Endodermal cell (in vitro differentiated cells): Measurements from ENCODE around the gene ADGRG6. TPM values are rescaled to one million over a fixed set of nuclear protein-coding genes. Genes with fewer than 3 reads are reported as not detected.

Source experiments
- DNase-seq: peaks from one replicate; pipeline ENCODE4 v3.0.0-alpha.2; 2017
- H3K27ac ChIP-seq: 2 replicates; pipeline ENCODE4 v1.5.1; 2013; ENCODE audit warnings: mild to moderate bottlenecking, low read depth, low read length, moderate library complexity
- H3K27me3 ChIP-seq: 2 replicates; pipeline ENCODE4 v1.6.1; 2013; ENCODE audit warnings: mild to moderate bottlenecking, low read length, moderate library complexity; ENCODE audit not compliant: insufficient read depth, control insufficient read depth, poor library complexity, severe bottlenecking
- H3K36me3 ChIP-seq: 2 replicates; pipeline ENCODE4 v1.7.0; 2013; ENCODE audit warnings: mild to moderate bottlenecking, low read length, moderate library complexity; ENCODE audit not compliant: control insufficient read depth, insufficient read depth
- H3K4me1 ChIP-seq: one replicate; pipeline ENCODE4 v1.7.0; 2013; ENCODE audit warnings: low read length; ENCODE audit not compliant: control insufficient read depth, insufficient read depth
- H3K4me3 ChIP-seq: 2 replicates; pipeline ENCODE4 v1.5.1; 2013; ENCODE audit warnings: mild to moderate bottlenecking, low read length, moderate library complexity
- H3K9ac ChIP-seq: 2 replicates; pipeline ENCODE4 v1.6.1; 2013; ENCODE audit warnings: mild to moderate bottlenecking, low read length, moderate library complexity; ENCODE audit not compliant: poor library complexity, severe bottlenecking; ENCODE audit errors: extremely low read depth
- H3K9me3 ChIP-seq: 2 replicates; pipeline ENCODE4 v1.6.1; 2013; ENCODE audit warnings: mild to moderate bottlenecking, low read length, moderate library complexity; ENCODE audit not compliant: control insufficient read depth
- H3K27ac Mint-ChIP-seq: 2 replicates; pipeline ENCODE4 v1.8.0; 2020; ENCODE audit warnings: mixed read lengths
- H3K27me3 Mint-ChIP-seq: 2 replicates; pipeline ENCODE4 v1.8.0; 2021; ENCODE audit warnings: mild to moderate bottlenecking, mixed read lengths; ENCODE audit not compliant: insufficient read depth
- H3K36me3 Mint-ChIP-seq: 2 replicates; pipeline ENCODE4 v1.8.0; 2020; ENCODE audit warnings: low read depth, mixed read lengths
- H3K4me1 Mint-ChIP-seq: 2 replicates; pipeline ENCODE4 v1.8.0; 2020; ENCODE audit warnings: mixed read lengths
- H3K4me3 Mint-ChIP-seq: 2 replicates; pipeline ENCODE4 v1.8.0; 2020; ENCODE audit warnings: mild to moderate bottlenecking, moderate library complexity, mixed read lengths
- H3K9me3 Mint-ChIP-seq: 2 replicates; pipeline ENCODE4 v1.8.0; 2020; ENCODE audit warnings: mild to moderate bottlenecking, mixed read lengths
- WGBS, 2 experiments: methylation state at CpG; one replicate each; pipeline versions ENCODE4 v1.1.5 to v1.1.7; 2013; ENCODE audit warnings: missing lambda C conversion rate in 2 of 2, mixed read lengths in 1 of 2; ENCODE audit not compliant: insufficient coverage in 1 of 2, insufficient read length in 1 of 2; 5-methylcytosine and 5-hydroxymethylcytosine counted together
- long read RNA-seq, 4 experiments: library from polyadenylated mRNA in 2 of 4; library from RNA in 1 of 4; library from capped mRNA in 1 of 4; stranded (forward) in 3 of 4; unstranded in 1 of 4; transcript quantifications; one replicate each; pipeline ENCODE4 v2.0.0, GENCODE V29; 2020 to 2021; ENCODE audit warnings: inconsistent platforms in 1 of 4
- polyA plus RNA-seq, 2 experiments: library from polyadenylated mRNA; stranded (reverse); fragments of 50-300 nt; gene quantifications; one replicate each; pipeline ENCODE4 v1.2.3, GENCODE V29; 2013
- total RNA-seq, 2 donors: library from RNA; stranded (reverse); fragmentation: NEBNext Ultra II Directional in 1 of 2; extraction: Animal tissue kit (Norgen Biotek cat#: 25700) in 1 of 2; gene quantifications; 2 replicates in 1 of 2; 3 replicates in 1 of 2; pipeline ENCODE4 v1.2.1, GENCODE V29; 2021
- TF ChIP-seq, protein P1 (sequence below): fragments of 200-600 bp; sonication (generic); conservative IDR thresholded peaks from 2 replicates; pipeline ENCODE4 v1.5.0; 2021; ENCODE audit warnings: antibody characterized with exemption, mild to moderate bottlenecking

Gene ADGRG6
- total RNA-seq, result 10 to 100 TPM; 20.4 to 26.8 TPM
- 6.5 TPM for polyA plus RNA-seq (2013, experiment 1 of 2)
- polyA plus RNA-seq (2013, experiment 2 of 2), result 6.4 TPM
- long read RNA-seq, experiment 1, partial matches to known transcripts, result 4 of 13 reads
- long read RNA-seq, experiment 1, other reads (novel, unspliced or antisense), result 9 of 13 reads
- long read RNA-seq, experiment 2, full-length matches to known transcripts, result 8 of 22 reads
- long read RNA-seq, experiment 2, partial matches to known transcripts, result 5 of 22 reads
- long read RNA-seq, experiment 2, other reads (novel, unspliced or antisense), result 9 of 22 reads
- long read RNA-seq, experiment 3, full-length matches to known transcripts, result 5 of 21 reads
- long read RNA-seq, experiment 3, partial matches to known transcripts, result 11 of 21 reads
- long read RNA-seq, experiment 3, other reads (novel, unspliced or antisense), result 5 of 21 reads
- long read RNA-seq, experiment 4, partial matches to known transcripts, result 2 of 4 reads
- long read RNA-seq, experiment 4, other reads (novel, unspliced or antisense), result 2 of 4 reads

GRCh38 chr6:142301651-142302391 is at the start of gene ADGRG6:
Gene ADGRG6 (plus strand): TSS chr6:142302007. CDS start chr6:142302330, 323 bp downstream.
- Histone ChIP-seq H3K27me3 (peaks cover 35% of the 10 kb centered on the region), H3K4me3 (peak within 1 kb of the TSS; percentile 88), H3K4me1 (no peaks in the 10 kb centered on the region), H3K36me3 (no peaks in the 10 kb centered on the region), H3K27ac (no peak within 1 kb of the TSS), H3K9me3 (no peaks in the 10 kb centered on the region), H3K9ac (peak within 1 kb of the TSS; percentile 22)
- DNase-seq, result peak; percentile 89
- no peak within 1 kb of the TSS for H3K27ac Mint-ChIP-seq
- 0 to 2% methylated on average over 18 to 69 of the region's 69 CpGs for WGBS, 2 experiments
- no peaks in the 10 kb centered on the region for H3K9me3 Mint-ChIP-seq
- H3K4me3 Mint-ChIP-seq, result peak within 1 kb of the TSS; percentile 66
- TF ChIP-seq, protein P1, sequence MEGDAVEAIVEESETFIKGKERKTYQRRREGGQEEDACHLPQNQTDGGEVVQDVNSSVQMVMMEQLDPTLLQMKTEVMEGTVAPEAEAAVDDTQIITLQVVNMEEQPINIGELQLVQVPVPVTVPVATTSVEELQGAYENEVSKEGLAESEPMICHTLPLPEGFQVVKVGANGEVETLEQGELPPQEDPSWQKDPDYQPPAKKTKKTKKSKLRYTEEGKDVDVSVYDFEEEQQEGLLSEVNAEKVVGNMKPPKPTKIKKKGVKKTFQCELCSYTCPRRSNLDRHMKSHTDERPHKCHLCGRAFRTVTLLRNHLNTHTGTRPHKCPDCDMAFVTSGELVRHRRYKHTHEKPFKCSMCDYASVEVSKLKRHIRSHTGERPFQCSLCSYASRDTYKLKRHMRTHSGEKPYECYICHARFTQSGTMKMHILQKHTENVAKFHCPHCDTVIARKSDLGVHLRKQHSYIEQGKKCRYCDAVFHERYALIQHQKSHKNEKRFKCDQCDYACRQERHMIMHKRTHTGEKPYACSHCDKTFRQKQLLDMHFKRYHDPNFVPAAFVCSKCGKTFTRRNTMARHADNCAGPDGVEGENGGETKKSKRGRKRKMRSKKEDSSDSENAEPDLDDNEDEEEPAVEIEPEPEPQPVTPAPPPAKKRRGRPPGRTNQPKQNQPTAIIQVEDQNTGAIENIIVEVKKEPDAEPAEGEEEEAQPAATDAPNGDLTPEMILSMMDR, result peak; percentile 60
- peaks cover 27% of the 10 kb centered on the region for H3K27me3 Mint-ChIP-seq
- no peaks in the 10 kb centered on the region for H3K36me3 Mint-ChIP-seq
- peaks cover 31% of the 10 kb centered on the region for H3K4me1 Mint-ChIP-seq

DNA sequence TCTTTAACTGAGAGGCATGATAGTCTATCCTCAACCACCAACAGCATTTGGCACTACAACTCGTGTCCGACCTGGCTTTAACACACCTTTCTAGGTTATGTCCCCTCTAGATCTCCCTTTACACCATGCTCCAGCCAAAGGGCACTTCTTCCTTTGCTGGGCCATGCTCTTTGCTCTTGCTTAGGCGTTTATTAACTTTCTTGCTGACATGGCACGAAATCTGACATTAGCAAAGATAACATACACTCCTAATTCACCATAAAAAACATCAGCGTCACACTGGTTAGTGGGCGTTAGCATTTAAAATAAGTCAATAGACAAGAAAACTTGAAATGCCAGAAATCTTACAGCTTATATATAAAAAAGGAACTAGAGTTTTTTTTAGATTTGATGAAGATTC is 47.3 kb upstream of the ADGRG6 start:
- TF ChIP-seq, protein P1, result no peak
- Mint-ChIP-seq H3K36me3 (no peaks in the 10 kb centered on the region), H3K4me3 (no peak overlapping the region), H3K27me3 (no peaks in the 10 kb centered on the region), H3K9me3 (no peaks in the 10 kb centered on the region), H3K4me1 (peaks cover 13% of the 10 kb centered on the region), H3K27ac (no peak overlapping the region)
- no peak overlapping the region for H3K9ac ChIP-seq
- H3K4me3 ChIP-seq, result no peak overlapping the region
- WGBS, 2 experiments, result 90 to 100% methylated on average over 2 to 6 of the region's 6 CpGs
- no peaks in the 10 kb centered on the region for H3K27me3 ChIP-seq
- no peak overlapping the region for H3K27ac ChIP-seq
- DNase-seq, result no peak
- no peaks in the 10 kb centered on the region for H3K9me3 ChIP-seq
- H3K4me1 ChIP-seq, result peaks cover 5% of the 10 kb centered on the region
- no peaks in the 10 kb centered on the region for H3K36me3 ChIP-seq

DNA sequence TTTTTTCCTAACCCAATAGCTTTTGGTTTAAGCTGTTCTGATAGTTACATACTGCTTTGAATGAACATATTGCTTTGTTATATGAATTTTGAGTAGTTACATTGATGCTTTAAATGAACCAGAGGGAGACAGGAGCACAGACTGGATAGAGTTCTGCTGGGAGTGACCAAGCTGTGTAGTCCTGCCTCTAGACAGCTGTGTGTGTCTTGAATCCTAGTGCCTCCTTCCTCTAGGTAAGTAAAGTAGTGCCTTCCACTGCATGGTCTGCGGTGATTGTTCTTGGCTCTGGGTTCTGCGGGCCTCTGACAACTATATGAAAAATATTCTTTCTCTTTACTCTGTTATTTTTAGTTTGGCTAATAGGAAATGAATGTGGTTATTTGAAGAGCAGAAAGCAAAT is 46.0 kb upstream of the ADGRG6 start:
- Mint-ChIP-seq H3K4me3 (no peak overlapping the region), H3K9me3 (no peaks in the 10 kb centered on the region), H3K27me3 (no peaks in the 10 kb centered on the region), H3K4me1 (peaks cover 13% of the 10 kb centered on the region), H3K27ac (no peak overlapping the region), H3K36me3 (no peaks in the 10 kb centered on the region)
- Histone ChIP-seq H3K4me1 (peaks cover 5% of the 10 kb centered on the region), H3K4me3 (no peak overlapping the region), H3K27ac (no peak overlapping the region), H3K27me3 (no peaks in the 10 kb centered on the region), H3K9ac (no peak overlapping the region), H3K9me3 (no peaks in the 10 kb centered on the region), H3K36me3 (no peaks in the 10 kb centered on the region)
- no peak for DNase-seq
- TF ChIP-seq, protein P1, result no peak
- 79% methylated on average over 2 of the region's 2 CpGs; no CpG with 5 or more reads in 1 of the 2 experiments for WGBS, 2 experiments
